PC-9 (cell line): Measurements from ENCODE around the gene ERC1. TPM values are rescaled to one million over a fixed set of nuclear protein-coding genes. Genes with fewer than 3 reads are reported as not detected.

ENCODE experiments used
- BruUV-seq: library from RNA; stranded (reverse); fragments of 400-500 nt; replicated peaks from 2 replicates; lab custom pipeline; 2021; lab: Mats Ljungman, UMichigan
- CTCF ChIA-PET: fragments of 300-600 bp; sonication (Branson Sonifier 250); formaldehyde crosslinking; loops from one replicate; lab custom pipeline; 2022; ENCODE audit warnings: antibody characterized with exemption; lab: Charles Lee
- POLR2A ChIA-PET: fragments of 300-600 bp; sonication (Branson Sonifier 250); formaldehyde crosslinking; loops from one replicate; lab custom pipeline; 2022; ENCODE audit warnings: antibody characterized with exemption; ENCODE audit not compliant: unreplicated experiment; lab: Charles Lee
- DNase-seq, 2 experiments: peaks; one replicate each; pipeline versions ENCODE4 v3.0.0 to v3.0.0-alpha.2; 2015 to 2022; ENCODE audit warnings: mixed read lengths in 1 of 2
- H2AFZ ChIP-seq: fragments of 200-600 bp; sonication (generic); 2 replicates; pipeline ENCODE4 v1.8.1; 2017; ENCODE audit warnings: antibody characterized with exemption
- H3F3A ChIP-seq: fragments of 200-600 bp; sonication (generic); 2 replicates; pipeline ENCODE4 v1.8.1; 2017; ENCODE audit warnings: antibody characterized with exemption, mild to moderate bottlenecking, low read depth; ENCODE audit not compliant: insufficient read depth
- H3K27ac ChIP-seq: fragments of 200-600 bp; sonication (generic); 2 replicates; pipeline ENCODE4 v1.6.1; 2016; ENCODE audit warnings: mixed run types
- H3K27me3 ChIP-seq: fragments of 200-600 bp; sonication (generic); 2 replicates; pipeline ENCODE4 v1.6.1; 2016; ENCODE audit warnings: low read depth, mixed run types; ENCODE audit not compliant: insufficient read depth
- H3K36me3 ChIP-seq: fragments of 200-600 bp; sonication (generic); 2 replicates; pipeline ENCODE4 v1.6.1; 2016; ENCODE audit warnings: low read depth, mixed run types
- H3K4me1 ChIP-seq: fragments of 200-600 bp; sonication (generic); replicated peaks from 2 replicates; pipeline ENCODE4 v1.6.1; 2016; ENCODE audit warnings: mixed run types; ENCODE audit not compliant: insufficient read depth
- H3K4me2 ChIP-seq: fragments of 200-600 bp; sonication (generic); 2 replicates; pipeline ENCODE4 v1.6.1; 2017; ENCODE audit warnings: mixed run types
- H3K4me3 ChIP-seq: fragments of 200-600 bp; sonication (generic); 2 replicates; pipeline ENCODE4 v1.6.1; 2016; ENCODE audit warnings: mixed run types
- H3K79me2 ChIP-seq: fragments of 200-600 bp; sonication (generic); 2 replicates; pipeline ENCODE4 v1.6.1; 2017; ENCODE audit warnings: low read depth, mixed run types
- H3K9me2 ChIP-seq: fragments of 200-600 bp; sonication (generic); 2 replicates; pipeline ENCODE4 v1.8.1; 2017; ENCODE audit warnings: mild to moderate bottlenecking; ENCODE audit not compliant: insufficient read depth
- H3K9me3 ChIP-seq: fragments of 200-600 bp; sonication (generic); 2 replicates; pipeline ENCODE4 v1.8.1; 2016; ENCODE audit warnings: low read depth; ENCODE audit not compliant: insufficient read depth
- H4K20me1 ChIP-seq: fragments of 200-600 bp; sonication (generic); 2 replicates; pipeline ENCODE4 v1.8.1; 2017; ENCODE audit not compliant: insufficient read depth
- EZH2 ChIP-seq: fragments of 200-600 bp; sonication (generic); IDR thresholded peaks from 2 replicates; pipeline ENCODE4 v1.8.0; 2017; ENCODE audit warnings: antibody characterized with exemption, low read depth
- intact Hi-C: fragments of 100-400 bp; cut with micrococcal nuclease; formaldehyde crosslinking; loops from one replicate; pipeline ENCODE4 v1.10.0; 2022; ENCODE audit not compliant: unreplicated experiment
- total RNA-seq: library from RNA; stranded (reverse); gene quantifications from 2 replicates; pipeline ENCODE4 v1.2.3, GENCODE V29; 2021
- TF ChIP-seq, protein P1 (sequence below): fragments of 200-600 bp; sonication (generic); conservative IDR thresholded peaks from 2 replicates; pipeline ENCODE4 v1.6.1; 2017; ENCODE audit warnings: mixed run types, antibody characterized with exemption, mild to moderate bottlenecking, moderate library complexity

ERC1 gene
- total RNA-seq, 1 experiment from 2014 or later: 52.0 TPM

DNA sequence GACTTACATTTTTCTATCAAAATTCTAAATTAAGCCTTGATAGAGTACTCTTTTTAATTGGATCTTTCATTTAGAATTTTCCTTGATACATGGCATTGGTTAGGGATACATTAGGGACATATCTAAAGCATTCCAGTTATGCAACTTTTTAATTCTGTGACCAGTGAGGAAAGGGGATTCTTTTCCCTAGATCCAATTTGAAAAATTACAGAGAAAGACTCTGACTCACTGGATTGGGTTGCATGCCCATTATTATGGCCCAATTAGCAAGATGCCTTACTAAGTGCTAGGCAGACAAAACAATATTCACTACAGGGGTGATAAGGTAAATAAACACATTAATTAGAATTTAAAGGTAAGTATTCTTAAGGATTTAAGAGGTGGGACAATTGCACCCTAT, 36.3 kb upstream of the ERC1 start:
- H3K9me2 ChIP-seq: no peaks in the 10 kb centered on the region
- BruUV-seq: no TSS peak
- no peaks in the 10 kb centered on the region for H3K27me3 ChIP-seq
- H3K4me3 ChIP-seq: no peak overlapping the region
- peak in 1 of 2 experiments; percentile 32 for DNase-seq
- CTCF ChIA-PET: no interaction called here
- H3K9me3 ChIP-seq: no peaks in the 10 kb centered on the region
- H4K20me1 ChIP-seq: no peaks in the 10 kb centered on the region
- no peak overlapping the region for H3K27ac ChIP-seq
- intact Hi-C loops: no loop called here
- H3K36me3 ChIP-seq: no peaks in the 10 kb centered on the region
- POLR2A ChIA-PET: no interaction called here
- H3F3A ChIP-seq: peaks cover 16% of the 10 kb centered on the region; the same call in 1 of the 2 replicates
- no peak overlapping the region for H3K4me2 ChIP-seq
- H3K4me1 ChIP-seq: peaks cover 11% of the 10 kb centered on the region; the same call in 1 of the 2 replicates
- no peaks in the 10 kb centered on the region for H3K79me2 ChIP-seq
- no peak for TF ChIP-seq EZH2
- TF ChIP-seq, protein P1, sequence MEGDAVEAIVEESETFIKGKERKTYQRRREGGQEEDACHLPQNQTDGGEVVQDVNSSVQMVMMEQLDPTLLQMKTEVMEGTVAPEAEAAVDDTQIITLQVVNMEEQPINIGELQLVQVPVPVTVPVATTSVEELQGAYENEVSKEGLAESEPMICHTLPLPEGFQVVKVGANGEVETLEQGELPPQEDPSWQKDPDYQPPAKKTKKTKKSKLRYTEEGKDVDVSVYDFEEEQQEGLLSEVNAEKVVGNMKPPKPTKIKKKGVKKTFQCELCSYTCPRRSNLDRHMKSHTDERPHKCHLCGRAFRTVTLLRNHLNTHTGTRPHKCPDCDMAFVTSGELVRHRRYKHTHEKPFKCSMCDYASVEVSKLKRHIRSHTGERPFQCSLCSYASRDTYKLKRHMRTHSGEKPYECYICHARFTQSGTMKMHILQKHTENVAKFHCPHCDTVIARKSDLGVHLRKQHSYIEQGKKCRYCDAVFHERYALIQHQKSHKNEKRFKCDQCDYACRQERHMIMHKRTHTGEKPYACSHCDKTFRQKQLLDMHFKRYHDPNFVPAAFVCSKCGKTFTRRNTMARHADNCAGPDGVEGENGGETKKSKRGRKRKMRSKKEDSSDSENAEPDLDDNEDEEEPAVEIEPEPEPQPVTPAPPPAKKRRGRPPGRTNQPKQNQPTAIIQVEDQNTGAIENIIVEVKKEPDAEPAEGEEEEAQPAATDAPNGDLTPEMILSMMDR: no peak
- no peak overlapping the region for H2AFZ ChIP-seq

GRCh38 chr12:955939-956338, 35.1 kb upstream of the ERC1 start:
- BruUV-seq: no TSS peak
- no peak overlapping the region for H2AFZ ChIP-seq

DNA sequence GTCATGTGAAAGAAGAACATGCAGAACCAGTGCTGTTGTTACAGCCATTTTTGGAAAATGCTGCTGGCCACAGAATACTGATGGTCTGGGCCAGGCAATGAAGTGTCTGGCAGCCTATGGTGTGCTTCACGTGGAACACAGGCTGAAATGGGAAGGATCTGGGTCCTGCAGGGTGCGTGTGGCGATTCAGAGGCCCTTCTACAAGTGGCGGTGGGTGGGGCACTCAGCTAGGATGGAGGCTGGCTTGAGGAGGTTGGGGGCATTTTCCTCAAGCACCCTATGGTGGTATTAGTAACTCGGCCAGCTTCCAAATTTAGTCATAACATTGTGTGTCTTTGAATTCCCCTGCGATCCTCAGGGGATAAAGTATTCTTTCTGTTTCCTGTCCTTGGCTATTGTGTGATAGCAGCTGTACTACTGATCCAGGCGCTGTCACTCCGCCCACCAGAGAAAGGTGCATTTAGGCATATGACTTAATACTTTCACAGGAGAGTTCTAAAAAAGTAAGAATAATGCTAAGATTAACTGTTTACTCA, 32.4 kb upstream of the ERC1 start:
- intact Hi-C loops: no loop called here
- H3K9me2 ChIP-seq: no peaks in the 10 kb centered on the region
- no peak for DNase-seq
- ChIA-PET POLR2A (no interaction called here), CTCF (no interaction called here)
- no peak overlapping the region for H2AFZ ChIP-seq
- no peaks in the 10 kb centered on the region for H3K79me2 ChIP-seq
- no TSS peak for BruUV-seq
- H3F3A ChIP-seq: peaks cover under 1% of the 10 kb centered on the region; the same call in 1 of the 2 replicates
- no peaks in the 10 kb centered on the region for H3K9me3 ChIP-seq
- H3K4me2 ChIP-seq: no peak overlapping the region
- H3K4me1 ChIP-seq: peaks cover 5% of the 10 kb centered on the region; the same call in 1 of the 2 replicates
- H3K27me3 ChIP-seq: no peaks in the 10 kb centered on the region
- H3K36me3 ChIP-seq: no peaks in the 10 kb centered on the region
- no peak overlapping the region for H3K4me3 ChIP-seq
- H3K27ac ChIP-seq: no peak overlapping the region
- TF ChIP-seq, protein P1: no peak
- TF ChIP-seq EZH2: no peak
- no peaks in the 10 kb centered on the region for H4K20me1 ChIP-seq

More at GRCh38 chr12:955939-956338, 35.1 kb upstream of the ERC1 start:
- peak in 1 of 2 experiments; percentile 9 for DNase-seq
- intact Hi-C loops: no loop called here
- POLR2A ChIA-PET: no interaction called here
- peaks cover 13% of the 10 kb centered on the region; the same call in 1 of the 2 replicates for H3F3A ChIP-seq
- TF ChIP-seq, protein P1: no peak
- TF ChIP-seq EZH2: no peak
- no peaks in the 10 kb centered on the region for H3K36me3 ChIP-seq
- H4K20me1 ChIP-seq: no peaks in the 10 kb centered on the region
- no peaks in the 10 kb centered on the region for H3K79me2 ChIP-seq
- no peak overlapping the region for H3K27ac ChIP-seq
- CTCF ChIA-PET: interaction anchor here (0.7 kb wide), 1 partner anchor 86 kb away, joined by 3 read pairs; no protein-coding TSS in a partner anchor
- H3K27me3 ChIP-seq: no peaks in the 10 kb centered on the region
- no peak overlapping the region for H3K4me2 ChIP-seq
- H3K4me1 ChIP-seq: peaks cover 11% of the 10 kb centered on the region; the same call in 1 of the 2 replicates
- H3K4me3 ChIP-seq: no peak overlapping the region
- H3K9me2 ChIP-seq: no peaks in the 10 kb centered on the region
- H3K9me3 ChIP-seq: no peaks in the 10 kb centered on the region
